A549 (cell line): Measurements from ENCODE around the gene DTHD1. TPM values are rescaled to one million over a fixed set of nuclear protein-coding genes. Genes with fewer than 3 reads are reported as not detected.

ENCODE experiments used
- ATAC-seq, 2 experiments: fragments of 200-7000 bp in 1 of 2; fragments of >200 bp in 1 of 2; cut with Nextera tagmentation in 1 of 2; cut with Tn5 transposase in 1 of 2; 3 replicates each; pipeline versions ENCODE4 v1.8.0 to v1.9.1; 2018 to 2020; ENCODE audit warnings: mild to moderate bottlenecking in 1 of 2, moderate library complexity in 1 of 2
- CTCF ChIA-PET: fragments of 300-600 bp; sonication (Branson Sonifier 250); formaldehyde crosslinking; extraction: SDS; loops from one replicate; lab custom pipeline; 2021; ENCODE audit warnings: antibody characterized with exemption, inconsistent platforms; lab: Yijun Ruan, JAX
- POLR2A ChIA-PET: fragments of 350-600 bp; formaldehyde crosslinking; extraction: SDS; loops from one replicate; lab custom pipeline; 2021; ENCODE audit warnings: antibody characterized with exemption, inconsistent platforms; lab: Yijun Ruan, JAX
- DNase-seq, 2 experiments: peaks; one replicate each; pipeline versions ENCODE4 v3.0.0 to v3.0.0-alpha.2; 2011 to 2016; ENCODE audit warnings: low read depth in 1 of 2, low spot score in 1 of 2
- FAIRE-seq: peaks from 2 replicates; lab custom pipeline; 2011; peaks lifted over from hg19 to GRCh38; lab: Jason Lieb, UNC
- H3K27ac ChIP-seq, 2 experiments: fragments of >200 bp; sonication (Bioruptor Twin); formaldehyde crosslinking; 3 replicates each; pipeline ENCODE4 v1.5.1; 2016 to 2017
- H3K4me1 ChIP-seq: fragments of >200 bp; sonication (Bioruptor Twin); formaldehyde crosslinking; 3 replicates; pipeline ENCODE4 v1.6.1; 2016
- H3K4me2 ChIP-seq: fragments of >200 bp; sonication (Bioruptor Twin); formaldehyde crosslinking; 3 replicates; pipeline ENCODE4 v1.6.1; 2016
- H3K4me3 ChIP-seq: fragments of >200 bp; sonication (Bioruptor Twin); formaldehyde crosslinking; 3 replicates; pipeline ENCODE4 v1.5.1; 2016
- H3K9me3 ChIP-seq: fragments of >200 bp; sonication (Bioruptor Twin); formaldehyde crosslinking; 3 replicates; pipeline ENCODE4 v1.6.1; 2016
- CBX2 ChIP-seq: fragments of 200-600 bp; sonication (generic); IDR thresholded peaks from 2 replicates; pipeline ENCODE4 v1.6.1; 2016; ENCODE audit warnings: low read depth, mild to moderate bottlenecking, borderline replicate concordance
- CHD2 ChIP-seq: fragments of 150-350 bp; IDR thresholded peaks from 2 replicates; pipeline ENCODE4 v1.6.1; 2014; ENCODE audit warnings: low read length; ENCODE audit not compliant: partially characterized antibody
- CHD4 ChIP-seq: fragments of 200-600 bp; sonication (generic); IDR thresholded peaks from 2 replicates; pipeline ENCODE4 v1.6.1; 2016; ENCODE audit warnings: antibody characterized with exemption, mild to moderate bottlenecking, borderline replicate concordance
- E2F6 ChIP-seq: IDR thresholded peaks from 2 replicates; pipeline ENCODE4 v1.6.1; 2012; ENCODE audit warnings: low read depth, borderline replicate concordance
- EHMT2 ChIP-seq: fragments of 200-600 bp; sonication (generic); IDR thresholded peaks from 2 replicates; pipeline ENCODE4 v1.6.1; 2016; ENCODE audit warnings: antibody characterized with exemption, low read depth, mild to moderate bottlenecking, moderate library complexity
- ESRRA ChIP-seq: fragments of 150-350 bp; IDR thresholded peaks from 2 replicates; pipeline ENCODE4 v1.6.1; 2014; ENCODE audit warnings: mild to moderate bottlenecking, low read length, borderline replicate concordance
- FOSB ChIP-seq: fragments of 250-450 bp; sonication (Bioruptor Pico); IDR thresholded peaks from 2 replicates; pipeline ENCODE4 v1.5.0; 2020; ENCODE audit warnings: mild to moderate bottlenecking, moderate library complexity
- FOSL2 ChIP-seq, 2 experiments: fragments of 450-650 bp in 1 of 2; fragments of >200 bp in 1 of 2; sonication (Bioruptor Twin) in 1 of 2; formaldehyde crosslinking; IDR thresholded peaks; 2 replicates each; pipeline versions ENCODE4 v1.5.0 to v1.6.1; 2016 to 2020; ENCODE audit warnings: mild to moderate bottlenecking in 1 of 2, moderate library complexity in 1 of 2
- HDAC2 ChIP-seq: fragments of 200-600 bp; sonication (generic); IDR thresholded peaks from 2 replicates; pipeline ENCODE4 v1.6.1; 2016
- HOXB13 ChIP-seq: fragments of 250-450 bp; sonication (Bioruptor Pico); IDR thresholded peaks from 2 replicates; pipeline ENCODE4 v1.5.0; 2020; ENCODE audit warnings: low read depth, mild to moderate bottlenecking, moderate library complexity
- NFE2L2 ChIP-seq: fragments of 150-350 bp; conservative IDR thresholded peaks from 2 replicates; pipeline ENCODE4 v1.6.1; 2014; ENCODE audit warnings: low read length
- RARB ChIP-seq: fragments of 250-450 bp; sonication (Bioruptor Pico); IDR thresholded peaks from 2 replicates; pipeline ENCODE4 v1.8.0; 2021; ENCODE audit warnings: mild to moderate bottlenecking, moderate library complexity
- RCOR1 ChIP-seq: fragments of 150-350 bp; IDR thresholded peaks from 2 replicates; pipeline ENCODE4 v1.6.1; 2014; ENCODE audit warnings: antibody characterized with exemption, low read length, low read depth
- RFX5 ChIP-seq: fragments of 450-650 bp; IDR thresholded peaks from 2 replicates; pipeline ENCODE4 v1.7.1; 2014; ENCODE audit warnings: antibody characterized with exemption, mild to moderate bottlenecking, moderate library complexity
- SREBF2 ChIP-seq: fragments of 450-650 bp; IDR thresholded peaks from 2 replicates; pipeline ENCODE4 v1.6.1; 2014; ENCODE audit warnings: mild to moderate bottlenecking, moderate library complexity
- TFCP2L1 ChIP-seq: fragments of 250-450 bp; sonication (Bioruptor Pico); IDR thresholded peaks from 2 replicates; pipeline ENCODE4 v1.5.0; 2021; ENCODE audit warnings: mild to moderate bottlenecking
- TP53 ChIP-seq: fragments of 250-450 bp; sonication (Bioruptor Pico); IDR thresholded peaks from 2 replicates; pipeline ENCODE4 v1.5.0; 2021; ENCODE audit warnings: mild to moderate bottlenecking, moderate library complexity
- USF2 ChIP-seq: fragments of 450-650 bp; IDR thresholded peaks from 2 replicates; pipeline ENCODE4 v1.6.1; 2014; ENCODE audit warnings: antibody characterized with exemption
- ZFP36 ChIP-seq: fragments of 450-650 bp; IDR thresholded peaks from 2 replicates; pipeline ENCODE4 v1.6.1; 2014; ENCODE audit warnings: borderline replicate concordance; ENCODE audit not compliant: partially characterized antibody
- ZNF302 ChIP-seq: fragments of 250-450 bp; sonication (Bioruptor Pico); IDR thresholded peaks from 2 replicates; pipeline ENCODE4 v1.9.0; 2021; ENCODE audit warnings: inconsistent platforms, mild to moderate bottlenecking, moderate library complexity
- WGBS: methylation state at CpG from one replicate; pipeline ENCODE4 v1.1.6; 2017; ENCODE audit errors: missing lambda C conversion rate; 5-methylcytosine and 5-hydroxymethylcytosine counted together
- polyA plus RNA-seq, 4 experiments: library from polyadenylated mRNA; depleted of rRNA in 3 of 4; stranded (reverse); fragments of >200 nt; fragmentation: RNase III in 1 of 4; extraction: RNeasy Plus Mini Kit Qiagen cat#74134 plus additional on column Dnase treatment in 1 of 4; gene quantifications; 2 replicates in 3 of 4; 3 replicates in 1 of 4; pipeline ENCODE4 v1.2.3, GENCODE V29; 2011 to 2017

DTHD1 gene
- polyA plus RNA-seq, 2 of the 4 experiments (the other 2 are of a cell fraction), result not detected

- no peak for ATAC-seq
- no peak overlapping the region for H3K27ac ChIP-seq
- no peaks in the 10 kb centered on the region for H3K4me1 ChIP-seq
- FAIRE-seq, result no peak
- no peak for TF ChIP-seq E2F6
- no peak for TF ChIP-seq HDAC2
- no peak for TF ChIP-seq HOXB13 (CRISPR knock-in tag)
- TF ChIP-seq ESRRA, result no peak
- TF ChIP-seq SREBF2, result no peak
- TF ChIP-seq CHD2, result no peak
- TF ChIP-seq FOSL2 (IDR thresholded peaks at IDR 0.05), result no peak
- no peak for TF ChIP-seq FOSL2 (CRISPR knock-in tag; IDR thresholded peaks at IDR 0.05)
- no peak for TF ChIP-seq TP53 (CRISPR knock-in tag)
- no peak for TF ChIP-seq NFE2L2
- no peak for TF ChIP-seq ZFP36
- no peak for TF ChIP-seq RCOR1
- TF ChIP-seq EHMT2, result no peak
- H3K4me2 ChIP-seq, result no peak overlapping the region
- DNase-seq, result no peak
- H3K9me3 ChIP-seq, result no peaks in the 10 kb centered on the region
- H3K4me3 ChIP-seq, result no peak overlapping the region
- ChIA-PET POLR2A (no interaction called here), CTCF (no interaction called here)
Measured at GRCh38 chr4:36282503-36283030, 1.2 kb downstream of the DTHD1 start.

- CTCF ChIA-PET, result no interaction called here
- FAIRE-seq (no peak), DNase-seq (no peak), ATAC-seq (no peak)
- H3K4me3 ChIP-seq, result no peak overlapping the region
- 55% methylated on average over 2 of the region's 2 CpGs for WGBS
- POLR2A ChIA-PET, result no interaction called here
- no peak overlapping the region for H3K4me2 ChIP-seq
- H3K27ac ChIP-seq, result no peak overlapping the region
- no peak for TF ChIP-seq USF2
- no peaks in the 10 kb centered on the region for H3K4me1 ChIP-seq
- no peaks in the 10 kb centered on the region for H3K9me3 ChIP-seq
Measured at GRCh38 chr4:36283912-36284465, 2.6 kb downstream of the DTHD1 start.

GRCh38 chr4:36285784-36286480 is 4.5 kb downstream of the DTHD1 start:
- TF ChIP-seq FOSB (CRISPR knock-in tag) (no peak), RFX5 (no peak), CBX2 (no peak), CHD4 (no peak), RARB (CRISPR knock-in tag) (no peak), FOSL2 (IDR thresholded peaks at IDR 0.05) (no peak), FOSL2 (CRISPR knock-in tag; IDR thresholded peaks at IDR 0.05) (no peak), HDAC2 (no peak)
- no peak for DNase-seq
- no peak for FAIRE-seq
- 37% methylated on average over 6 of the region's 6 CpGs for WGBS
- no peaks in the 10 kb centered on the region for H3K9me3 ChIP-seq
- H3K4me1 ChIP-seq, result no peaks in the 10 kb centered on the region
- CTCF ChIA-PET, result no interaction called here
- no peak overlapping the region for H3K4me2 ChIP-seq
- H3K4me3 ChIP-seq, result no peak overlapping the region
- POLR2A ChIA-PET, result no interaction called here
- ATAC-seq, result no peak
- H3K27ac ChIP-seq, result no peak overlapping the region

- 49% methylated on average over 4 of the region's 4 CpGs for WGBS
- H3K27ac ChIP-seq, result no peak overlapping the region
- CTCF ChIA-PET, result no interaction called here
- TF ChIP-seq TFCP2L1 (CRISPR knock-in tag) (no peak), ZNF302 (CRISPR knock-in tag) (no peak)
- ATAC-seq (no peak), DNase-seq (no peak), FAIRE-seq (no peak)
- no peaks in the 10 kb centered on the region for H3K4me1 ChIP-seq
- POLR2A ChIA-PET, result no interaction called here
- H3K9me3 ChIP-seq, result no peaks in the 10 kb centered on the region
- H3K4me2 ChIP-seq, result no peak overlapping the region
- H3K4me3 ChIP-seq, result no peak overlapping the region
Measured at GRCh38 chr4:36286481-36286871, 5.1 kb downstream of the DTHD1 start.
